Stimulated activated naive CD4-positive, alpha-beta T cell (primary cell): Measurements from ENCODE around the gene SLC26A9.
A peak's percentile ranks its signal among the peaks of the same experiment; 100 is the strongest.
"Not testable (repeated sequence)": the region's sequence is repeated elsewhere in the genome, so short reads cannot be mapped to it uniquely, and the experiment has no call there.

Experiments
- DNase-seq, 6 experiments: peaks; one replicate each; lab custom pipeline; 2025; lab: John Stamatoyannopoulos, UW

Gene SLC26A9

DNA sequence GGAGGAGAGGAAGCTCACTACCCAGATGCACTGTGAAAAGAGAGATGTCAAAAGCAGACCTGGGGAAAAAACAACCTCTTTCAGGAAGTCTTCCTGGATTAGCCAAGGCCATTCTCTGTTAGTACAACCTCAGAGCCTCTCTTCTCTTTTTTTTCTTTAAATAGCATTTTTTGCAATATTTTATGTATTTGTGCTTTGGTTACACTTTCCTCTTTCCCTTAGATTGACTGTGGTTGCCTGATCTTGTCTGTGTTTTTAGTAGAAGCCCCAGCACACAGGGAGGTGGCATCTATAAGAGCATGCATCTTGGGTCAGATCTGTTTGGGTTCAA is 18.8 kb downstream of the SLC26A9 start:
- no peak for DNase-seq

DNA sequence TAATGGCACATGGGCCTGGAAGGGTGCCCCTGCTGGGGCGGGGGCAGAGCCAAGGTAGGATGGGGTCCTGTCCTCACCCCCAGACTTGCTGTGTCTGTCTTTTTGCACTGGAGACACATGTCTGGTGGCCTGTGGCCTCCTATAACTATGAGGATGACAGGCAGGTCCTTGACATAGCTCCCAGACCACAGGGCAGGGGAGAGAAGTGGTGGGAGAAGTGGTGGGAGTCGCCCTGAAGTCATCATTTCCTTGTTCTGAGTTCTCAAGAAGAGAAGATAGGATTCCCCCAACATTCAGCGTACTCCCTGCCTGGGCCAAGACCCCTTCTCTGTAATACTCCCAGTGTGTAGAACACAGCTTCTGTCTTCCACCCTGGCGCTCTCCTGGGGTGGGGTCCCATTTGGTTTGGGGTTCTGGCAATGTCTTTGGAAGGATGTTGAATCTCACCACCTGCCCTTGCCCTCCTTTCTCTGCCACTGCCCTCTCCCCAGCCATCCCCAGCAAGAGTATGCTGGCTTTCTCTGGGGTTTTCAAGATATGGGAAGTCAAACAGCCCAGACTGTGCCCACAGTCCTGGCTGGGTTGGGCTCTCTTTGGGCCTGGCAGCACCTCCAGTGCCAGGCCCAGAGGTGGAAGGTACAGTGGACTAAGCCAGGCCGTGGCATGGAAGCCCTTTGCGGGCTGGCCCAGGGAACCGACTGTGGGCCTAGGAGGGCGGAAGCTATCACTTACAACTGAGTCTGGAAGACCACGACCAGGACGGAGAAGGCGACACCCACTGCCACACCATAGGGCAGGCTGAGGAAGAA is 19.4 kb downstream of the SLC26A9 start:
- no peak for DNase-seq

DNA sequence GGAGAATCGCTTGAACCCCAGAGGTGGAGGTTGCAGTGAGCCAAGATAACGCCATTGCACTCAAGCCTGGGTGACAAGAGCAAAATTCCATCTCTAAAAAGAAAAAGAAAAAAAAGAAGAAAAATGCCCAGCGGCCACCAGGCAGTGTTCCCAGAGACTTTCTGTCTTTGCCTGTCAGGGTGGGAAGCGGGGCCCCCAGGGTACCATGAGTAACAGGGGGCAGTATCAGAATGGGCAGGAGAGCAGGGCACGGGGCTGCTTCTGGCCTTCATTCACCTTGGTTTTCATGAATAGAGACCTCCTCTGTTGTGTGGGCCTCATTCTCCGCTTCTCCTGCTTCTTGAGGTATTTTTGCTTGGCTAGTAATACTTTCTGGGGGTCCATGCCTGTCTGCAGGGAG is 20.4 kb downstream of the SLC26A9 start:
- no peak for DNase-seq

DNA sequence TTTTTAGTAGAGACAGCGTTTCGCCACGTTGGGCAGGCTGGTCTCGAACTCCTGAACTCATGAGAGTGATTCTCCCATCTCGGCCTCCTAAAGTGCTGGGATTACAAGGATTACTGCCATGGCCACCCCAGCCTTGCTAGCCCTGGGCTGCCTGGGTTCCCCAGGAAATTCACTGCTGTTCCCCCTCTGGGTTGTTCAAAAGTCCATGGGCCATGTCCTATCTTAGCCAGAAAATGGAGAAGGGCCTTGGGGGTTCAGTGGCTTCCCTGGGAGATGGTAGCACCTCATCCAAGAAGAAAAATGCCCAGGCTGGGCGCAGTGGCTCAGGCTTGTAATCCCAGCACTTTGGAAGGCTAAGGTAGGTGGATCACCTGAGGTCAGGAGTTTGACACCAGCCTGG is 20.9 kb downstream of the SLC26A9 start:
- no peak for DNase-seq

DNA sequence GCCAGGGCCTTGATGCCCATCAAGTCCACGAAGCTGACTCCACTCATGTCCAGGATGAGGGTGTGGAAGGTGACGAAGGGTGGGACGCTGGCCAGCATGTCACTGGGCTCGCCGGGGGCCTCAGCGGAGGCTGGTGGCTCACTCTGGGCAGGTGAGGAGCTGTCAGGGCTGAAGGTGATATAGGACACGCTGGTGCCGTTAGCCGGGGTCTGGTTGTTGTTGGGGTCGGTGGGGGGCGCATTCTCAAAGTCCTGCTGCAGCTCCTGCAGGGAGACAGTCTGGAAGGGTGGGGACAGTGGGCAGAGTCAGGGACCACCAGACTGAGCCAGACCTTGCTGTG is 21.7 kb downstream of the SLC26A9 start:
- DNase-seq, result no peak

DNA sequence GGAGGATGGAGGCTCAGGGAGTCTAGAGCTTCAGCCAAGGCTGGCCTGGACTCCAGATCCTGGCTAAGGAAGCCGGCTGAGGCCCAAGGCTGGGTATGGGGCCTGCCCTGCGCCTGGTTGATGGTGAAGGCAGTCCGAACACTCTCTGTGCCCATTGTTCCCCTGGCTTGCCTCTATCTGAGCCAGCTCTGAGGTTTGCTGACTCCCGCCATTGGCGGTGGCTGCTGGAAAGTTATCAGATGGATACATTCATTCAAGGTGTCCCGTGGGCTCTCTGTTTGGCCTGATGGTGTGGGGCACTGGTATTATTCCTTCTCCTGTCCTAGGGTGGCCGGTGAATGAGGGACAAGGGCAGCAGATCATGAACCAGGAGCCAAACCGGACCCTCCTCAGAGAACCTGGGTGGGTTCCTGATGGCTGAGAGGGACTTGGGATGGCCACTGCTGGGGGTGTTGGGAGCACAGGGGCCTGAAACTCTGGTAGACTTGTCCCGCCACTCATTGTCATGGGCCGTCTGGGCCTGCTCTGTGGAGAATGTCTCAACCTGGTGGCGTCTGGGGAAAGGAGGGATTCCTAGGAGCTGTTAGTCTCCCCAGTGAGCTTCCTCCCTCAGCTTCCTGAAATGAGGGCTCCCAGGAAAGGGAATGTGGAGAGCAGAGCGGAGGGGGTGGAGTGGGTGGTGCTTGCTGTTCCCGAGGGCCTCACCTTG is 22.2 kb downstream of the SLC26A9 start:
- no peak for DNase-seq

DNA sequence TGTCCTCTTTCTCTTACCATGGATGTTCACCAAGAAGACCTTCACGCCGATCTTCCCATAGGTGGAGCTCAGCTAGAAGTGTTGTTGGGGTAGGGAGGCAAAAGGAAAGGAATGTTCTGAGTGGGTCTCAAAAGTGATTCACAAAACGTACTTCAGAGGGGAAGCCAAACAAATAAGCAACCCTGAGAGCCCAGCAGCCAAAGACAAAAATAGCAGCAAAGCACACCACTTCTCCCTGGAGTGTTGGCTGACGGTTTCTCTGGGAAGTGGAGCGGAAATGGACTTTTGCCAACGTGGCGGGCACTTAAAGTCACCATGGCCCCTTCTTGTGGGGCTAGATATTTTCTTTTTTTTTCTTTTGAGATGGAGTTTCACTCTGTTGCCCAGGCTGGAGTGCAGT is 23.1 kb downstream of the SLC26A9 start:
- no peak for DNase-seq

DNA sequence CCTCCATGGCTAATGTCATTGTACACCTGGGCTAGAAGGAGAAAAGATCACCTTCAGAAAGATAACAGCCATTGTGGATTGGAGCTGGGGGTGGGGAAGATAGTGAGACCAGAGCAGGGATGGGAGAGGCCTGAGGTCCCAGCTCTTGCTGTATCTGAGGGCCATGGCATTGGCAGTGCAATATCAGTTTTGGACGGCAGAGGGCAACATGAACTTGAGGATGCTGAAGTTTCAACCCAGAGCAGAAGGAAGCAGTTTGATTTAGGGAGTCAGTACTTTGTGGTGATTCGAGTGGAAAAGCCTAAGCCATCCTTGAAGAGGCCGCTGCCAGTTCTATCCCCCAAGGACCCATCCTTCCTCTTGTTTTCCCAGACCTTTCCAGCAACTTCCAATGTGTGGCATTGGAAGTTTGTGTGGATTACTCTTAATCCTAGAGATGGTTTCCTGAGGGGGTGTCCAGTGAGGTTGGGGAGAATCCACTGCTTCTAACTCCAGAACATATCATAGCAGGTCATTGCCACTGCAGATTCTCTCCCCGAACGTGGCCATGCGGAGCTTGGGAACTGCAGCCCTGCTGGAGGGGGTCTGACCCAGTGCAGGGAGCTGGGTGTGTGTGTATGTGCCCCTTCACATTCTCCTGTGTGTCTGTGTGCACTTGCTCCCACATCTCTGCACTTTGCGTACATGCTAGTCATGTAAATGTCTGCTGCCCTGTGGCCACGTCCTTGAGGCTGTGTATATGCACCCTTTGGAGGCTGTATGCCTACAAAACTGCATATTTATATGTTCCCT is 24.1 kb downstream of the SLC26A9 start:
- DNase-seq, result peak; percentile 10 to 56 (median 40)

DNA sequence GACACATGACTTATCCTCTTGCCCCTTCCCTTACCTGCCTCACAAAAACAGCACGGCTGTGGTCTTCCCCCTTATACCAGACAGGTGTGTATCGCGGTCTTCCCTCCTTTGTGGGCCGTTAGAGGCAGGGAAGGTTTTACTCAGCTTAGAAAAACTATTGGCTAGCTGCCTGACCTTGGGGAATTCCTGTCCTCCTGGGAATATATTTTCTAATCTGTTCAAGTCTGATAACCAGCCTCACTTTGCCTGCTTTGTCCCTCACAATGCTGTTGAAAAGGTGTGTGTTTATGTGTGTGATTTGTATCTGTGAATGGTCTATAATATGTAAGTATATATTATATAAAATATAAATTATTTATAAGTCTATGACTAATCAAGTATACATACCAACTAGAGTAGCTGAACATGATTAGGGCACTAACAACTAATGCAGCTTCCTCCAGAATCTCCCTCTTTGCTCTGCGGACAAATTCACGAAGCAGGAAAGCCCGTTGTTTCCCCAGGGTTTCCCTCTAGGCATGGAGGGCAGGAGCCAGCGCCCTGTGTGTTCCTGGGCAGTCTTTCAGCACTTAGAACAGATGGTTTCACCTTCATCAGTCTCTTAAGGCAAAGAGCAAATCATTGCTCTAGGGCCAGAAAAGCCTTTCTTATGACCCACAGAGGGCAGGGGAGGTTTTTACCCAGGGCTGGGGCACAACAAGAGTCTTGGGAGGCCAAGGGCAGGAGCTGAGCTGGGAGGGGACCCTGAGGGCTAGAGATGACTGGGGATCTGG is 25.6 kb downstream of the SLC26A9 start:
- DNase-seq, result no peak

DNA sequence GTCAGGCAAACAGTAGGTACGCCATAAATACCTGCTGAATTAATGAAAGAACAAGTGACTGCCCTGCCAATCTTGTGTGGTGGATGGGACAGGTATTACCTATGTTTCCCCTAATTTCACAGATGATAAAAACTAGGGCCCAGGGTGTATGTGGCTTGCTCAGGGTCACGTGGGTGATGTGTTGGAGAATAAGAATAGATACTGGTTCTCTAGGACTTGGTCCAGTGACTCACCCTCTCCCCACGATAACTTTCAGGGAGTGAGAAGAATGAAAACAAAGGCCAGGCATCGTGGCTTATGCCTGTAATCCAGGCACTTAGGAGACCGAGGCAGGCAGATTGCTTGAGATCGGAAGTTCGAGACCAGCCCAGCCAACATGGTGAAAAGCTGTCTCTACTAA is 26.7 kb downstream of the SLC26A9 start:
- DNase-seq, result no peak

DNA sequence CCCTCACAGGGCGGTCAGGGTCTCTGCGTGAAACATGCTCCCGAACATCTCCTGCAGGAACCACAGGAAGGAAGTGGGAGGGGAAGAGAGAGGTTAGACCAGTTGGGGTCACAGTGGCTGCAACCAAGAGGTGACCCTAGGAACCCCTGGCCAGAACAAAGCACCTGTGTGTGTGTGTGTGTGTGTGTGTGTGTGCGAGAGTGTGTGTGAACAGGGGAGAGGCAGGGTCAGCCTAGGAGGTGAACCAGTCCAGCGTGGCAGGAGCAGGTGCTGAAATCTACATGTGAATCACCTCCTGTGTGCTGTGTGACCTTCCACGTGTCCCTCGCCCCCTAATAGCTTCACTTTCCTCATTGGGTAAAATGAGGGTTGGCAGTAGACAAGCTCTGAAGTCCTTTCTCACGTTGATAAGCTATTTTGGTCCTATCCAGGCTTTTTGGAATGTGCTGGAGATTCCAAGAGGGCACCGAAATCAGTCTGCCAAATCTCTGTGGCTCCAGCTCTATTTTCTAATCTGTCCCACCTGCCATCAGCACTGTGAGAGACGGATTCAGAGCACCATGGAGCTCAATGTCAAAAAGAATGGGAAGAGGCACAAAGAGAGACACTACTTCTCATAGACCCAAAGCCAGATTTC is 27.8 kb downstream of the SLC26A9 start:
- no peak for DNase-seq

DNA sequence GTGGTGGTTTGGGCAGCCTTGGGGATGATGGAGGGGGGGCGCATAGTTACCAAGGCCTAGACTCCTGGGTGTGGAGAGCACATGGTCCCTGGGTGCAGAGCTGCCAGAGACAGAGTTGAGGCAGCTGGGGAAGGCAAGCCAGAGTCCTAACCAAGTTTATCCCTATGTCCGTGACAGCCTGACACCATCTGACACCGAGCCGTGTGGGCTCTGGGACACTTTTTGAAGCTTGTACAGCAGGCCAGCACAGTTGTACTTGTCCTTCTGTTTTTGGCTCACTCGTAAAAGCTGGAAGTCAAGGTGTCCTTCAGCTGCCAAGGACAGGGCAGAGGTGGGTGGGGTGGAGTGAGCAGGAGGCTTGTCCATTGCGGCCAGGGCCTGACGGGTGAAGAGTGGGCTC is 28.5 kb downstream of the SLC26A9 start:
- no peak for DNase-seq

DNA sequence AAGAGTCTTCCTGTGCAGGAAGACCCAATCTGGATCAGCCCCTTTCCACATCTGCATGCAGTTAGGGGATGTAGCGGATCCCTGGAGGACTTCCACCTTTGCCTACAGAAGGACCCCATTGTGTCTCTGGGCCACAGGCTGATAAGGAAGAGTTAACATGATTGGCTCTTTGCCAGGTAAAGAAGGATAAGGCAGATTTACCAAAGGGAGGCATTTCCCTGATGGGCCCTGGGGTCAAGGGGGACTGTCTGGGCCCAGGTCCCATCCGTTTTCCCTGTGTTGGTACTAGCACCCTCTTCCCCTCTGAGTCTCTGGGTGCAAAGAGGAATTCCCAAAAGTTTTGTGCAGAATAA is 29.1 kb downstream of the SLC26A9 start:
- DNase-seq, result no peak

DNA sequence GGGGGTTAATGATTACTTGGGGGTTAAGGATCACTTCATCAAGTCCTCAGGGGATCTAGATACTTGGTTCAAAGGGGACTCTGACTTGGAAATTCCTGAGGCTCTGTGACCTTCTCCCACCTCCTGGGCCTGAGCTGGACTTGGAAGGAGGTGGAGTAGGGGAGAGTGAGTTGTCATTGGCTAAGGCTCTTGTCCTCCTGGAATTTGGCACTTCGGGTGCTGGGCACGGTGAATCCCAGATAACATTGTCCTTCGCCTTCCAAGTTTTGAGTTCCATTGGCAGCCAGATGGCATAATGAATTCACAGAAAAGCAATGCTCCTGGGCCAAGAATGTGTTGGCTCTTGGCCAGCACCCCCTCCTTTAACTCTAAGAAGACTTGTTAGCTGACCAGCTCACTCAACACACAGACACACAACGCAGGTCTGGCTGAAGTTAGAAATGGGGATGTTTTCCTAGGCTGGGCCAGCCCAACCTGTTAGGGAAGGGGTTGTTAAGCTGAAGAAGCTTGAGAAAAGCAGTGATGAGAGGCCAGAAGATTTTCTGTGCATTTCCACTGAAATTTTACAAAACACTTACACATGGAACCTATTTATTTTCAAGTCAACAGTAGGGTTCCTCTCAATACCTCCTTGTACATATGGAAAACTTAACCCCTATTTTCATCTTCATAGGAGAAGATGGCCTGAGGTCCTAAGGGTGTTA is 29.7 kb downstream of the SLC26A9 start:
- DNase-seq, result no peak

DNA sequence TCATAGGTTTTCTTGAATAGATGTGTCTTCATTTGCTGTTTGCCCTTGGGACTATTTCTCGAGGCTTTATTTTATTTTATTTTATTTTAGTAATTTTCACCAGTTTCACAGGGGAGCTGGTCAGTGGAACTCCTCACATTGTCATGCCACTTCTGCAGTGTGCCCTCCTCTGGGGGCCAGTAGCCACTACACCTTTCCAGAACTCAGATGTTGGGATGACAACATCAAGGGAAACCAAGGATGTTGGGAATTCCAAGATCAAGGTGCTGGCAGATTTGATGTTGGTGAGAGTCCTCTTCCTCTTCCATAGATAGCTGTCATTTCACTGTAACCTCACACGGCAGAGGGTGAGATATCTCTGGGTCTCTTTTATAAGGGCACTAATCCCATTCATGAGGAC is 35.5 kb downstream of the SLC26A9 start:
- DNase-seq, result no peak

DNA sequence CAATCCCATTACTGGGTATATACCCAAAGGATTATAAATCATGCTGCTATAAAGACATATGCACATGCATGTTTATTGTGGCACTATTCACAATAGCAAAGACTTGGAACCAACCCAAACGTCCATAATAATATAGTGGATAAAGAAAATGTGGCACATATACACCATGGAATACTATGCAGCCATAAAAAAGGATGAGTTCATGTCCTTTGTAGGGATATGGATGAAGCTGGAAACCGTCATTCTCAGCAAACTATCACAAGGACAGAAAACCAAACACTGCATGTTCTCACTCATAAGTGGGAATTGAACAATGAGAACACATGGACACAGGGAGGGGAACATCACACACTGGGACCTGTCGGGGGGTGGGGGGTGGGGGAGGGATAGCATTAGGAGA is 38.2 kb downstream of the SLC26A9 start:
- DNase-seq, result not testable (repeated sequence)

DNA sequence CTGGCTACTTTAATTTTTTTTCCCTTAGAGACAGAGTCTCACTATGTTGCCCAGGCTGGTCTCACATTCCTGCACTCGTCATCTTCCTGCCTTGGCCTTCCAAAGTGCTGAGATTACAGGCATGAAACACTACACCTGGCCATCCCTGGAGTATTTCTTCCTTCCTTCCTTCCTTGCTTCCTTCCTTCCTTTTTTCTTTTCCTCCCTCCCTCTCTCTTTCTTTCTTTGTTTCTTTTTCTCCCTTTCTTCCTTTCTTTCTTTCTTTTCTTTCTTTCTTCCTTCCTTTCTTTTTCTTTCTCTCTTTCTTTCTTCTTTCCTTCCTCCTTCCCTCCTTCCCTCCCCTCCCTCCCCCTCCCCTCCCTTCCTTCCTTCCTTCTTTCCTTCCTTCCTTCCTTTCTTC is 46.9 kb downstream of the SLC26A9 start:
- no peak for DNase-seq

DNA sequence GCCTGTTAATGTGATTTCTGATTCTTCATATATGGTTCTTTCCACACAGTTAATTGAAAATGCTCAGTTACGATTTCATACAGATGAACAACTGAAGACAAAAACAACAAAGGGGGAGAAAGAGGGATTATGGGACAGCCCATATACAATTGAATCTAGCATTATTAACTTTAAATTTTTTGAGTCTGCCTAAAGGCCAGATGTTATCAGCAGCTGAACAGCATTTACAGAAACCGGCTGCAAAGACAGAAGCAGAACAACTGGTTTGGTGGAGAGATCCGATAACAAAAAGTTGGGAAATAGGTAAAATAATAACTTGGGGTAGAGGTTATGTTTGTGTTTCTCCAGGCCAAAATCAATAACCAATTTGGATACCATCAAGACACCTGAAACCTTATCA is 49.1 kb downstream of the SLC26A9 start:
- DNase-seq, result not testable (repeated sequence)

DNA sequence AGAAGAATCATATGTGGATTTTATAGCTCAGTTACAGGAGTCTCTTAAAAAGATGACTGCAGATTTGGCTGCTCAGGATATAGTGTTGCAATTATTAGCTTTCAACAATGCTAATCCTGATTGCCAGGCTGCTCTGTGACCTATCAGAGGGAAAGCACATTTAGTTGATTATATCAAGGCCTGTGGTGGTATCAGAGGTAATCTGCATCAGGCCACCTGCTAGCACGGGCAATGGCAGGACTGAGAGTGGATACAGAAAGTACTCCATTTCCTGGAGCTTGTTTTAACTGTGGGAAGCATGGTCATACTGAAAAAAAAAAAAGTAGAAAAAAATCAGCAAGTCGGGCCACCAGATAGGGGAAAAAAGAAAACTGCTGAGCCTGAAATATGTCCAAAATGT is 51.1 kb downstream of the SLC26A9 start:
- DNase-seq, result not testable (repeated sequence)

DNA sequence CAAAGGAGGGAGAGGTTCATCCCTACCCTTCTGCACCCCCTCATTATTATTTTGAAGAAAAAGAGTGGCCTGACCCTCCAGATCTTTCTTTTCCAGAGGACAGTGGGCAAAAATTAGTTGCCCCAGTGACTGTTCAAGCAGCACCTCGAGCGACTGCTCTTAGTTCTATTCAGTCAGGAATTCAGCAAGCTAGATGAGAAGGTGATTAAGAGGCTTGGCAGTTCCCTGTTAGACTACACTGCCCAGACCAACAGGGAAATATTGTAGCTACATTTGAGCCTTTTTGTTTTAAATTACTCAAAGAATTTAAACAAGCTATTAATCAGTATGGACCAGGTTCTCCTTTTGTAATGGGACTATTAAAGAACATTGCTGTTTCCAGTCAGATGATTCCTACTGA is 51.8 kb downstream of the SLC26A9 start:
- not testable (repeated sequence) for DNase-seq

DNA sequence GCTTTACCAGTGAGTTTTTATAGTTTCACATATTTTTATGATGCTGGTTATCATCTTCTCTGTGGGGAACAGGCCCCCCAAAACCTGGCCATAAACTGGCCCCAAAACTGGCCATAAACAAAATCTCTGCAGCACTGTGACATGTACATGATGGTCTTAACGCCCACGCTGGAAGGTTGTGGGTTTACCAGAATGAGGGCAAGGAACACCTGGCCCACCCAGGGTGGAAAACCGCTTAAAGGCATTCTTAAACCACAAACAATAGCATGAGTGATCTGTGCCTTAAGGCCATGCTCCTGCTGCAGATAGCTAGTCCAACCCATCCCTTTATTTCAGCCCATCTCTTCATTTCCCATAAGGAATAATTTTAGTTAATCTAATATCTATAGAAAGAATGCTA is 52.6 kb downstream of the SLC26A9 start:
- DNase-seq, result not testable (repeated sequence)
